GM12875 (cell line): Measurements from ENCODE around the gene TSPAN12.

Experiments
- H3K4me3 ChIP-seq: one replicate; pipeline ENCODE4 v1.5.1; 2011; ENCODE audit warnings: low read depth, low read length, control low read depth
- TF ChIP-seq, protein P1 (sequence below): IDR thresholded peaks from 2 replicates; pipeline ENCODE4 v1.5.1; 2011; ENCODE audit warnings: low read depth, mild to moderate bottlenecking, control low read depth, inconsistent platforms, low read length, moderate library complexity, borderline replicate concordance; ENCODE audit not compliant: insufficient read depth

TSPAN12 gene

GRCh38 chr7:120805636-120806388 is 52.1 kb downstream of the TSPAN12 start:
- TF ChIP-seq, protein P1, sequence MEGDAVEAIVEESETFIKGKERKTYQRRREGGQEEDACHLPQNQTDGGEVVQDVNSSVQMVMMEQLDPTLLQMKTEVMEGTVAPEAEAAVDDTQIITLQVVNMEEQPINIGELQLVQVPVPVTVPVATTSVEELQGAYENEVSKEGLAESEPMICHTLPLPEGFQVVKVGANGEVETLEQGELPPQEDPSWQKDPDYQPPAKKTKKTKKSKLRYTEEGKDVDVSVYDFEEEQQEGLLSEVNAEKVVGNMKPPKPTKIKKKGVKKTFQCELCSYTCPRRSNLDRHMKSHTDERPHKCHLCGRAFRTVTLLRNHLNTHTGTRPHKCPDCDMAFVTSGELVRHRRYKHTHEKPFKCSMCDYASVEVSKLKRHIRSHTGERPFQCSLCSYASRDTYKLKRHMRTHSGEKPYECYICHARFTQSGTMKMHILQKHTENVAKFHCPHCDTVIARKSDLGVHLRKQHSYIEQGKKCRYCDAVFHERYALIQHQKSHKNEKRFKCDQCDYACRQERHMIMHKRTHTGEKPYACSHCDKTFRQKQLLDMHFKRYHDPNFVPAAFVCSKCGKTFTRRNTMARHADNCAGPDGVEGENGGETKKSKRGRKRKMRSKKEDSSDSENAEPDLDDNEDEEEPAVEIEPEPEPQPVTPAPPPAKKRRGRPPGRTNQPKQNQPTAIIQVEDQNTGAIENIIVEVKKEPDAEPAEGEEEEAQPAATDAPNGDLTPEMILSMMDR = peak; percentile 75; the same call in 1 of the 2 replicates
- no peak overlapping the region for H3K4me3 ChIP-seq

GRCh38 chr7:120802751-120803150 is 55.2 kb downstream of the TSPAN12 start:
- no peak overlapping the region for H3K4me3 ChIP-seq
- TF ChIP-seq, protein P1 = no peak

DNA sequence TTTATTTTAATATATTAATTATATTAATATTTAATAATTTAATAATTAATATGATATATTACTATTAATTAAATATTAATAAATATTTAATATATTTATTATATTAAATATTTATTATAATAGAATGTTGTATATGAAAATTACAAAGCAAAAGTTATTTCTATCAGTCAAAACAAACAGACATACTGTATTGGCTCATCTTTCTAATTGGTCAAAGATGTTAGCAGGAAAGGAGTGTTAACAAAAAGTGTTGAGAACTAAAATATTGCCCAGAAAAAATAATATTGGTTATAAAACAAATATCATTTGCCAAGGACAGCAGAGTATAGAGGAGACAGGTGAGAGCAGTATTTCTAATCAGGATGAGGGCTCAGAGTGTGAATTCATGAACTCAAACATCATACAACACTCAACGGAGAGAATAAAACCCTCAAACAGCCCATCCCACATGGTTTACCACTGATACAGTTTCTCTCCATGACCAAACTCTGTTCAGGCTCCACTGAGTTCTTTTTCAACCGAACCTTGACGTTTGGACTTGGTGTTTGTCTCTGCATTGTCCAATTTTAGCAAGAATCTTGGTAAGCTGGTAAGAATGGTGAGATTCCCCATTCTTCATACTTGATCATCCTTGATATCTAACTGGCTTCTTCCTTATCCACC is 58.0 kb downstream of the TSPAN12 start:
- no peak overlapping the region for H3K4me3 ChIP-seq
- TF ChIP-seq, protein P1 = no peak

DNA sequence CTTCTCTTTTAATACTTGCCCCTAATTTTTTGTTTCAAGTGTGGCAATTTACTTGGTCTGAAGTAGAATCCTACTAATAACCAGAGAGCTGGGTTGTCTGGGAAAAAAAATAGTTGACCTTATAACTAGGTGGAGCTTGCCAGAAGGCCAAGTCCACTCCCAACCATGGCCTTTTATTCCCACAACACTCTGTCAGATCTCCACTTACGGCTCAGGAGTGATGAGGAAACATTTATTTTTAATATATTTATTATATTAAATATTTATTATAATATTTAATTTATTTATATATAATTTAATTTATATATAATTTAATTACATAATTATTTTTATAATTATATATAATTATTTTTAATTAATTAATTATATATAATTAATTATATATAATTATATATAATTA is 58.8 kb downstream of the TSPAN12 start:
- H3K4me3 ChIP-seq = no peak overlapping the region
- TF ChIP-seq, protein P1 = no peak

GRCh38 chr7:120797026-120797645 is 60.8 kb downstream of the TSPAN12 start:
- TF ChIP-seq, protein P1 = no peak
- H3K4me3 ChIP-seq = no peak overlapping the region

DNA sequence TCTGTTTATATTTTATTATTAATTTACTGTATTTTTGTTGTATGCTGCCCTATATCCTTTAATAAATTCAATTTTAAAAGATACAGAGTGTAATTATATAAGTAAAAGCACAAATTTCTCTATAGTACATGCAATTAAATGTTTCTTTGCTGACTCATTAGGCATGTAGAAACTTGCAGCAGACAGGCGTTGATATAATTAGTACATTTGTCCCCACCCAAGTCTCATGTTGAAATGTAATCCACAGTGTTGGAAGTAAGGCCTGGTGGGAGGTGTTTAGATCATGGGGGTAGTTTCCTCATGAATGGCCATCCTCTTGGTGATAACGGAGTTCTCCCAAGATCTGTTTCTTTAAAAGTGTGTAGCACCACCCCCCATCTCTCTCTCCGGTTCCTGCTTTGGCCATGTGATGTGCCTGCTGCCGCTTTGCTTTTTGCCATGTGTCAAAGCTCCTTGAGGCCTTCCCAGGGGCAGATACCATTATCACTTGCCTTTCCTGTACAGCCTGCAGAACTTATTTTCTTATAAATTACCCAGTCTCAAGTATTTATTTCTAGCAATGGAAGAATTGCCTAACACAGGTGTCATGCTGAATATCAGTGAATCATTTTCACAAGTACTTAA is 63.7 kb downstream of the TSPAN12 start:
- TF ChIP-seq, protein P1 = no peak
- H3K4me3 ChIP-seq = no peak overlapping the region
